NCI-H187 (cell line): ENCODE results near the gene XRCC1.
"Not testable (repeated sequence)": the region's sequence is repeated elsewhere in the genome, so short reads cannot be mapped to it uniquely, and the experiment has no call there.

Experiments
- DNase-seq, 2 experiments: peaks; one replicate each; lab custom pipeline; 2025; lab: John Stamatoyannopoulos, UW

The XRCC1 gene

GRCh38 chr19:43519436-43520088 is 55.8 kb downstream of the XRCC1 start:
- peak; percentile 31 to 65 for DNase-seq

GRCh38 chr19:43518051-43518450 is 57.3 kb downstream of the XRCC1 start:
- DNase-seq, result no peak

GRCh38 chr19:43512399-43512798 is 62.9 kb downstream of the XRCC1 start:
- not testable (repeated sequence) for DNase-seq

- no peak for DNase-seq
Measured at GRCh38 chr19:43511324-43511723, 64.0 kb downstream of the XRCC1 start.

- no peak for DNase-seq
Measured at GRCh38 chr19:43510713-43511112, 64.6 kb downstream of the XRCC1 start.

GRCh38 chr19:43507880-43508279 is 67.4 kb downstream of the XRCC1 start:
- no peak for DNase-seq

GRCh38 chr19:43506629-43507028 is 68.7 kb downstream of the XRCC1 start:
- DNase-seq, result no peak

GRCh38 chr19:43505941-43506340 is 69.4 kb downstream of the XRCC1 start:
- DNase-seq, result no peak

GRCh38 chr19:43505186-43505456 is 70.2 kb downstream of the XRCC1 start:
- DNase-seq, result no peak

- no peak for DNase-seq
Measured at GRCh38 chr19:43504426-43505185, 70.7 kb downstream of the XRCC1 start, which contains the start of gene PHLDB3. Gene PHLDB3, minus strand, starts transcription at chr19:43504746. Its CDS starts 628 bp downstream, at chr19:43504118.

GRCh38 chr19:43503501-43504425 is 71.6 kb downstream of the XRCC1 start:
- no peak for DNase-seq

GRCh38 chr19:43502419-43502976 is 72.8 kb downstream of the XRCC1 start:
- no peak for DNase-seq

- no peak for DNase-seq
Measured at GRCh38 chr19:43501661-43502418, 73.5 kb downstream of the XRCC1 start.

- DNase-seq, result no peak
Measured at GRCh38 chr19:43499042-43499441, 76.3 kb downstream of the XRCC1 start.

- DNase-seq, result no peak
Measured at GRCh38 chr19:43498233-43498842, 77.0 kb downstream of the XRCC1 start.

GRCh38 chr19:43496960-43497359 is 78.4 kb downstream of the XRCC1 start:
- no peak for DNase-seq

GRCh38 chr19:43495082-43495481 is 80.2 kb downstream of the XRCC1 start:
- DNase-seq, result no peak
